Heart left ventricle (tissue), 16 donors: ENCODE results near the gene RAB11FIP4. TPM values are rescaled to one million over a fixed set of nuclear protein-coding genes. Genes with fewer than 3 reads are reported as not detected.

ENCODE experiments used
- ATAC-seq, 4 donors: fragments of 200-7000 bp; cut with Tn5 transposase; one replicate each; pipeline ENCODE4 v1.9.1; 2020 to 2022; ENCODE audit warnings: moderate library complexity in 4 of 4, mild to moderate bottlenecking in 3 of 4, moderate number of reproducible peaks in 1 of 4
- DNase-seq, 5 donors: peaks; one replicate each; pipeline ENCODE4 v3.0.0-alpha.2; 2020
- H3K27ac ChIP-seq, 12 donors: fragments of 200-600 bp; sonication (generic) in 4 of 12; one replicate each; pipeline versions ENCODE4 v1.5.0 to v1.8.0; 2016 to 2022; ENCODE audit warnings: mild to moderate bottlenecking in 2 of 12
- H3K27me3 ChIP-seq, 9 donors: fragments of 200-600 bp; sonication (generic) in 2 of 9; one replicate each; pipeline versions ENCODE4 v1.5.1 to v1.8.0; 2016 to 2022; ENCODE audit warnings: mild to moderate bottlenecking in 3 of 9
- H3K36me3 ChIP-seq, 9 donors: fragments of 200-600 bp; sonication (generic) in 2 of 9; one replicate each; pipeline versions ENCODE4 v1.5.0 to v1.8.0; 2018 to 2022; ENCODE audit warnings: mild to moderate bottlenecking in 2 of 9
- H3K4me1 ChIP-seq, 12 donors: fragments of 200-600 bp; sonication (generic) in 4 of 12; one replicate each; pipeline versions ENCODE4 v1.5.0 to v1.8.0; 2016 to 2022; ENCODE audit warnings: mild to moderate bottlenecking in 3 of 12
- H3K4me3 ChIP-seq, 12 donors: fragments of 200-600 bp; sonication (generic) in 4 of 12; one replicate each; pipeline versions ENCODE4 v1.5.0 to v1.8.0; 2017 to 2022; ENCODE audit warnings: mild to moderate bottlenecking in 9 of 12, moderate library complexity in 4 of 12
- H3K9me3 ChIP-seq, 12 donors: fragments of 200-600 bp; sonication (generic) in 4 of 12; one replicate each; pipeline versions ENCODE4 v1.5.0 to v1.8.0; 2016 to 2022; ENCODE audit warnings: mild to moderate bottlenecking in 1 of 12
- CTCF ChIP-seq, 12 donors: fragments of 200-600 bp; sonication (generic) in 4 of 12; IDR thresholded peaks; one replicate each; pipeline versions ENCODE4 v1.5.0 to v1.8.0; 2018 to 2022; ENCODE audit warnings: antibody characterized with exemption in 12 of 12, mild to moderate bottlenecking in 5 of 12
- POLR2A ChIP-seq, 2 donors: fragments of 450-650 bp; IDR thresholded peaks; one replicate each; pipeline ENCODE4 v1.6.1; 2017; ENCODE audit warnings: antibody characterized with exemption in 2 of 2, mild to moderate bottlenecking in 2 of 2, moderate library complexity in 2 of 2
- WGBS, 4 donors: extraction: QIAGEN DNeasy Blood & Tissue Kit in 2 of 4; methylation state at CpG; one replicate each; pipeline versions ENCODE4 v1.1.5 to v1.1.7; 2013 to 2018; 5-methylcytosine and 5-hydroxymethylcytosine counted together
- intact Hi-C, 10 donors: fragments of 100-400 bp; cut with DNase I; formaldehyde crosslinking; loops; one replicate each; pipeline versions ENCODE4 v1.11.1 to v1.14.2; 2022
- polyA plus RNA-seq, 2 donors: library from polyadenylated mRNA; stranded (reverse); fragments of 200-250 nt; gene quantifications; one replicate each; pipeline ENCODE4 v1.2.3, GENCODE V29; 2013
- total RNA-seq, 9 donors: library from RNA; depleted of rRNA in 2 of 9; stranded (reverse); fragments of >200 nt in 2 of 9; fragmentation: NEBNext Ultra II Directional in 3 of 9; extraction: Animal tissue kit (Norgen Biotek cat#: 25700) in 3 of 9; gene quantifications; one replicate each; pipeline versions ENCODE4 v1.1.0 to v1.2.4, GENCODE V29; 2016 to 2023
- donor health status: ischemic (EF 13 %, LVEDD 7.1; RV severe dilation, severe dysfunction).
- donor health status: healthy with polysubstance abuse.
- donor health status: DM: no; HTN: yes; CAD: no.
- donor health status: DM: no; HTN: no; CAD: no.
- donor health status: ischemic (EF 25% LVEDD 6.9; RV normal size, moderate dysfunction).
- donor health status: ischemic (EF 25% LVEDD 5.7; RV mildly dilated, moderate dysfunction).
- donor health status: healthy.
- donor health status: DM: yes; HTN: yes; CAD: no.
- donor health status: ischemic (EF 35%, LVEDD 5.7; RV mildly dilated, moderate dysfunction).
- donor health status: nonischemic (EF 11% LVEDD 7.7; RV severe dilation, severe dysfunction).
- donor health status: DM: yes; HTN: yes; CAD: no.
- donor health status: PGD.
- donor health status: ischemic (EF 29% LVEDD 5.4; RV normal size, mild dysfunction).
- donor health status: nonischemic (EF 23%, LVEDD 6.1; RV moderate dilation, normal function).

RAB11FIP4 gene
- total and polyA plus RNA-seq, 11 donors: 1.5 to 13.7 (median 8.3) TPM

DNA sequence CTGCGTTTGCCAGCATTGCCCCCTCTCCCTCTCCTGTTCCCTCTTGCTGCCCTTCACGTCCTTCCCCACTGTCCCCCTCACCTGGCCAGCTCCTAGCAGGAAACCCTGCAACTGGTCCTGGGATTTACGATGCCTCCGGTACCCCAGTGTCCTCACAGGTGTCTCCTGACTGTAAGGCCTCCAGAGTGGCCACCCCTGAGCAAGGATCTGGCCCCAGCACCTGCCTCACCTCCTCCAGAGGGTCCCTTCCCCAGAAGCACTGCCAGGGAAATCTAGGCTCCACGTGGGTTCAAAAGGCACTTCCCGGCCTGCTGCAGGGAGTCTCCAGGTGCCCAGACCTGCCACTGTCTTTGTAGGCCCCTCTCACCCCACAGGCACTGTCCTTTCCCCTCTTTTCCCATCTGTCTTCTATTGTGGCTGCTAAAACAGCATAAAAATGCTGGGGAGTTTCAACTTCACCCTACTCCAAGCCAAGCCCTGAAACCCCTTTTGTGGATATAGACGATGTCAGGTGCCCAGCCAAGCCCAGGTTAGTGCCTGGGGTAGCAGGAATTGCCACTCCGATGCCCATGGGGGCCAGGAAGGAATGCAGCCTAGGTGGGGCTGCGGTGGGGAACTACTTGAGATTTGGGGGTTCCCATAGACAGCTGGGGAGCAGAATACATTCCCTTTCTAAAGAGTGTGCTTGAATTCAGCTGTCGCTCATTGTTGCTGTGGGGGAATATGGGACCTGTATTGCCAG is 25.7 kb downstream of the RAB11FIP4 start:
- Histone ChIP-seq H3K27me3 (no peaks in the 10 kb centered on the region), H3K9me3 (peaks cover 0 to 7% (median 0%) of the 10 kb centered on the region in 12 donors), H3K4me3 (no peak overlapping the region), H3K27ac (peak overlapping the region in 1 of 12 donors; percentile 43), H3K4me1 (peaks cover 0 to 21% (median 8%) of the 10 kb centered on the region in 12 donors), H3K36me3 (no peaks in the 10 kb centered on the region)
- intact Hi-C loops: no loop called here
- TF ChIP-seq POLR2A (IDR thresholded peaks at IDR 0.05) (no peak), CTCF (IDR thresholded peaks at IDR 0.05) (no peak)
- 79 to 81% (median 80%) methylated on average over 10 of the region's 10 CpGs for WGBS, 4 donors
- DNase-seq: no peak
- no peak for ATAC-seq

DNA sequence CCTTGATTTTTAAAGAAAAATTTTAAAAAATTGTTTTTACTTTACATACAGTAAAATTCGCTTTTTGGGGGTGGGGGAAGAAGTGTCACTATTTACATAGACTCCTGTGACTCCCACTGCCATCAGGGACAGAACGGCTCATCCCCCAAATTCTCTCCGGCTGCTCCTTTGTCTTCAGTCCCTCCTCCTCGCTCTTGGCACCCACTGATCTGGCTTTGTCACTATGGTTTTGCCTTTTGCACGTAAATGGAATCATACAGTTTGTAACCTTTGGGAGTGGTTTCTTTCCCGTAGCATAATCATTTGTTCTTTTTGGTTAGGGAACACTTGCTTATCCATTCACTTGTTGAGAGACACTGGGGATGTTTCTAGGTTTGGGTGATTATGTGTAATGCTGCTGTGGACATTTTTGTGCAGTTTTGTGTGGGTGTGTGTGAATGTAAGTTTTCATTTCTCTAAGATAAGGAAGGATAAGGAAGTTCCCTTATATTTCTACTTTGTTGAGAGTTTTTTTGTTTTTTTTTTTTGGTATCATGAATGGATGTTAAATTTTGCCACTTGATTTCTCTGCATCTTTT is 27.4 kb downstream of the RAB11FIP4 start:
- Histone ChIP-seq H3K27ac (no peak overlapping the region), H3K27me3 (no peaks in the 10 kb centered on the region), H3K9me3 (peaks cover 0 to 22% (median 3%) of the 10 kb centered on the region in 12 donors), H3K4me3 (no peak overlapping the region), H3K4me1 (peaks cover 0 to 17% (median 6%) of the 10 kb centered on the region in 12 donors), H3K36me3 (no peaks in the 10 kb centered on the region)
- TF ChIP-seq POLR2A (IDR thresholded peaks at IDR 0.05) (no peak), CTCF (IDR thresholded peaks at IDR 0.05) (no peak)
- 42 to 61% (median 50%) methylated on average over 6 of the region's 6 CpGs for WGBS, 4 donors
- no peak for ATAC-seq
- no peak for DNase-seq
- intact Hi-C loops: no loop called here

DNA sequence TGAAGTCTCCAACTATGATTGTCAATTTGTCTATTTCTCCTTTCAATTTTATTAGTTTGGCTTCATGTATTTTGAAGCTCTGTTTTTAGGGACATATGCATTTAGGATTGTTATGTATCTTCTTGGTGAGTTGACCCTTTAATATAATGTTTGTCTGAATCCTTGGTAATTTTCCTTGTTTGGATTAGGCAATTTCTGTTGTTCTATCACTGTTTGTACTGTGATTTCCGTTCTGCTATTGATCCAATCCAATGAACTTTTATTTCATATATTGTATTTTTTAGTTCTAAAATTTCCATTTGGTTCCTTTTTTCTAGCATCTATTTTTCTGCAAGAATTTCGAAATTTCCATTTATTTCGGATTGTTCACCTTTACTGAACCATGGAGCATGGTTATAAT is 31.0 kb downstream of the RAB11FIP4 start:
- DNase-seq: no peak
- Histone ChIP-seq H3K27me3 (no peaks in the 10 kb centered on the region), H3K4me3 (no peak overlapping the region), H3K27ac (no peak overlapping the region), H3K36me3 (no peaks in the 10 kb centered on the region), H3K4me1 (peaks cover 0 to 10% (median 6%) of the 10 kb centered on the region in 12 donors), H3K9me3 (peaks cover 0 to 22% (median 3%) of the 10 kb centered on the region in 12 donors)
- intact Hi-C loops: no loop called here
- WGBS, 4 donors: 84 to 91% (median 86%) methylated on average over 3 of the region's 3 CpGs
- no peak for ATAC-seq
- no peak for TF ChIP-seq CTCF (IDR thresholded peaks at IDR 0.05)
- TF ChIP-seq POLR2A (IDR thresholded peaks at IDR 0.05): no peak

DNA sequence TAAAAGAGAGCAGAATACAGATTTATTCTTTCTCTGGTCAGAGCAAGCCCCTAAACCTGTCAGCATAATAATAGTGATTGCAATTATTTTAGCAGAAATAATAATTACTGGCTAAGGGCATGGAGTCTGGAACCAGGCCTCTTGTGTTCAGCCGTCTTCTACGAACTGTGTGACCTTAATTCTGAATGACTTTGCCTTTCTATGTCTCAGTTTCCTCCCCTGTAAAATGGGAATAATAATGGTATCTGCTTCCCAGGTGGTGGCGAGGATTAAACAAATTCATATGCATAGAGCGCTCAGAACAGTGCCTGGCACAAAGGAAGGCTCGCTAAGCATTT is 33.4 kb downstream of the RAB11FIP4 start:
- intact Hi-C loops: no loop called here
- Histone ChIP-seq H3K36me3 (no peaks in the 10 kb centered on the region), H3K27me3 (peaks cover 0 to 6% (median 0%) of the 10 kb centered on the region in 9 donors), H3K9me3 (peaks cover 0 to 22% (median 3%) of the 10 kb centered on the region in 12 donors), H3K27ac (no peak overlapping the region), H3K4me3 (no peak overlapping the region), H3K4me1 (peaks cover 0 to 14% (median 6%) of the 10 kb centered on the region in 12 donors)
- ATAC-seq: no peak
- 54 to 67% (median 60%) methylated on average over 5 of the region's 5 CpGs for WGBS, 4 donors
- TF ChIP-seq POLR2A (IDR thresholded peaks at IDR 0.05) (no peak), CTCF (IDR thresholded peaks at IDR 0.05) (no peak)
- no peak for DNase-seq
